HUES48 (cell line): ENCODE results near the gene TBK1.

Experiments
- H3K27ac ChIP-seq: one replicate; pipeline ENCODE4 v1.7.0; 2013; ENCODE audit warnings: low read depth, low read length, inconsistent platforms
- H3K27me3 ChIP-seq: 2 replicates; pipeline ENCODE4 v1.6.1; 2013; ENCODE audit warnings: mild to moderate bottlenecking, low read length; ENCODE audit not compliant: control insufficient read depth, insufficient read depth
- H3K36me3 ChIP-seq: 2 replicates; pipeline ENCODE4 v1.6.1; 2013; ENCODE audit warnings: low read length; ENCODE audit not compliant: control insufficient read depth, insufficient read depth
- H3K4me1 ChIP-seq: 2 replicates; pipeline ENCODE4 v1.6.1; 2013; ENCODE audit warnings: mild to moderate bottlenecking, low read length; ENCODE audit not compliant: control insufficient read depth, insufficient read depth
- H3K4me3 ChIP-seq: 2 replicates; pipeline ENCODE4 v1.5.1; 2013; ENCODE audit warnings: mild to moderate bottlenecking, low read depth, low read length
- H3K9ac ChIP-seq: 2 replicates; pipeline ENCODE4 v1.6.1; 2013; ENCODE audit warnings: mild to moderate bottlenecking, low read depth, low read length, moderate library complexity
- H3K9me3 ChIP-seq: 2 replicates; pipeline ENCODE4 v1.6.1; 2013; ENCODE audit warnings: low read length; ENCODE audit not compliant: control insufficient read depth, insufficient read depth

TBK1 gene

DNA sequence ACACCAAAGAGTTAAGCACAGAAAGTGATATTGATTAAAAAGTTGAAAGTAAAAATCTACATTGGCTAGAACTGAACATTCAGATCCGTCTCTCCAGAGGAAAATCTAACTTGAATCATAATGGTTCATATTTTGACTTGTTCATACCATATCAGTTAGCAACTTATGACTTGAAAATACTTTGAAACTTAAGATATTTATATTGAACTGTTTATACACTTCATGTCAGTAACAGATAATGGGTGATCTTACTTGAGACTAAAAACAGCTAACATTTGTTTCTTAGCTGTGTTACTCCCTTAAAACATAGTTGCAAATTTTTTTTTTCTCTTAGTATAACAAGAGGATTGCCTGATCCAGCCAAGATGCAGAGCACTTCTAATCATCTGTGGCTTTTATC is 3.6 kb downstream of the TBK1 start:
- Histone ChIP-seq H3K9me3 (no peaks in the 10 kb centered on the region), H3K36me3 (peaks cover 30% of the 10 kb centered on the region), H3K27me3 (no peaks in the 10 kb centered on the region), H3K9ac (no peak overlapping the region), H3K27ac (no peak overlapping the region), H3K4me1 (peaks cover 5% of the 10 kb centered on the region), H3K4me3 (no peak overlapping the region)

DNA sequence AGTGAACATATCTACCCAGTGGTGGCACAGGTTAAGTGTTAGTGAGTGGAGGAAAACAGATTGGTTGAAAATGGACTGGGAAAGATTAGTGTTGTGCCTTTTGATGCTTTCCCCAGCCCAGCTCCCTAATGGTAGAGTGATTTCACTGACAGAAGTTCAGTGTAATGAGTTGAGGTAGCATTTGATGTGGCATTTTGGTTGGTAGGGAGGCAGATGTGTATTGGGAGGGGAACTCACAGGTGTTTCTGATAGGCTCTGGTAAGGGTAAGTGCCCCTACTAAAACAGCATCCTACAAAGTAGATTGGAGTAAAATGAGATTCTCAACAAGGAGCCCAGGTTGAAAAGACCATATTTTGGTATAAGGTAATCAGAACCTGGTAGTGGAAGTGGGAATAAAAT is 4.2 kb downstream of the TBK1 start:
- H3K36me3 ChIP-seq = peaks cover 32% of the 10 kb centered on the region
- H3K9me3 ChIP-seq = no peaks in the 10 kb centered on the region
- H3K4me1 ChIP-seq = no peaks in the 10 kb centered on the region; the same call in 1 of the 2 replicates
- H3K9ac ChIP-seq = no peak overlapping the region
- H3K4me3 ChIP-seq = no peak overlapping the region
- H3K27ac ChIP-seq = no peak overlapping the region
- H3K27me3 ChIP-seq = no peaks in the 10 kb centered on the region

DNA sequence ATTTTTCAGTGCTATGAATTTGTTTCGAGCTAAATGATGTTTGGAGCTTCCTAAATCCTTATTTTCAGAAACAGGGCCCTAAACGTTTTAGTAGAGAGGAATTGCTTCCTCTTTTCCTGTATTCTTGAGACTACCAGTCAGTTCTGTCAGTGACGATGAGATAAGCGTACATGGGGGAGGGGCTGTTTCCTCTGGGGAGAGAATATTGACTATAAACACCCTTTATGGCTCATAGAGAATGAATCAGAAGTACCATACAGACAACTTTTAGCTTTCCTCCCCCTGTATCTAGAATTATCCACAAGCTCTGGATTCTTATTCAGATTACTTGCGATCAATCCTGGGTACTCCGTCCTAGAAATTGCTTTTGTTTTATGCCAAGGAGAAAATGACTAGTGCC is 5.1 kb downstream of the TBK1 start:
- Histone ChIP-seq H3K9me3 (no peaks in the 10 kb centered on the region), H3K27ac (no peak overlapping the region), H3K4me3 (no peak overlapping the region), H3K9ac (no peak overlapping the region), H3K27me3 (no peaks in the 10 kb centered on the region), H3K4me1 (no peaks in the 10 kb centered on the region; the same call in 1 of the 2 replicates), H3K36me3 (peaks cover 40% of the 10 kb centered on the region)

DNA sequence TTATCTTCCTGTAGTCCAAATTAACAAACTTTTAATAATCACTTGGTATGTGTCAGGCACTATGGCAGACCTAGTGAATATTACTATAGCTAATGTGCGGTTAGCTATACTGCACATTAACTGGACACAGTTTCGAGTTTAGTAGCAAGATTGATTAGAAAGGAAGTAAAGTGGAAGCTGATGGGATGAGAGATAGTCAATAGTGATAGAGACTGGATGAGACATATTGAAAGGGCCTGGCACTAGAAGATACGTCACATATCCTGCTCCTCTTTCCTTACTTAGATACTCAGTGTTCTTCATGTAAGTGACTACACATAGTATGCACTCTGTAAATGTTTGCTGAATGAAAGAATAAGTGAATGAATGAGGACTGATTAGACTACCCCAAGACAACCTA is 5.5 kb downstream of the TBK1 start:
- no peaks in the 10 kb centered on the region for H3K27me3 ChIP-seq
- no peaks in the 10 kb centered on the region; the same call in 1 of the 2 replicates for H3K4me1 ChIP-seq
- H3K9ac ChIP-seq = no peak overlapping the region
- H3K9me3 ChIP-seq = no peaks in the 10 kb centered on the region
- H3K36me3 ChIP-seq = peaks cover 44% of the 10 kb centered on the region
- H3K27ac ChIP-seq = no peak overlapping the region
- H3K4me3 ChIP-seq = no peak overlapping the region

DNA sequence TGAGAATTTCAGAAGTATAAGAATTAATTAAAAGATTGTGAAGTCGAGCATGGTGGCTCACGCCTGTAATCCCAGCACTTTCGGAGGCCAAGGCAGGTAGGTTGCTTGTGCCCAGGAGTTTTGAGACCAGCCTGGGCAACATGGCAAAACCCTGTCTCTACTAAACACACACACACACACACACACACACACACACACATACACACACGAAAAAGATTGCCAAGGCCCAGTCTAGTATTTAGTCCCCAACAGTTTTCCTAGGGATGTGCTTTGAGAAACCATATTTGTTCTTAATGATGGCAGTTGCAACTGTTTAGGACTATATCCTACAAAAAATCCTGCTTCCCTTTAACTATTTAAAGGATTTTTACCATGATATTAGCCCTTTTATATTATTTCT is 6.0 kb downstream of the TBK1 start:
- H3K36me3 ChIP-seq = peaks cover 44% of the 10 kb centered on the region
- no peaks in the 10 kb centered on the region; the same call in 1 of the 2 replicates for H3K4me1 ChIP-seq
- H3K4me3 ChIP-seq = no peak overlapping the region
- H3K9ac ChIP-seq = no peak overlapping the region
- H3K27me3 ChIP-seq = no peaks in the 10 kb centered on the region
- no peaks in the 10 kb centered on the region for H3K9me3 ChIP-seq
- H3K27ac ChIP-seq = no peak overlapping the region

DNA sequence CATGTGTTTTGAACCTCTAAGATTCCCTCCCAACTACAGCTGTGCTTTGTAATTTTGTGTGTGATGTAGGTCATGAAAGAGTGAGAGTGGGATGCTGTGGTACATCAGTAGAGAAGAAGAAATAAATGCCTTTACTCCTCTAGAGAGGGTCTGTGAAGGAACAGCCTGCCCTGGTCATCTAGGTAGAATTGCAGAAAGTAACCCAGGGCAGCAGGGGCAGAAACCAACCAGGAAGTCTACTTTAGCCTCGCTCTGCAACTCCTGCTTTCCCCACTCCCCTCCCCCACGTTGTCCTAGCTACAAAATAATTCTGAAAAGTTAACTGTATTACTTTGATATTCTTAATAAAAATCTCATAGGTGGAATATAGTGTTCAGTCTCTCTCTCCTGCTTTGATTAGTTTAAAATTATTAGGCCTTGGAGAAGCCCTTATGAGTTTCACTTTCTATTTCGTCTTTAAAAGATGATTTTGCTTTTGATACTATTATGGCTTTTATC is 7.5 kb downstream of the TBK1 start:
- H3K36me3 ChIP-seq = peaks cover 49% of the 10 kb centered on the region
- no peak overlapping the region for H3K27ac ChIP-seq
- no peaks in the 10 kb centered on the region; the same call in 1 of the 2 replicates for H3K4me1 ChIP-seq
- no peak overlapping the region for H3K4me3 ChIP-seq
- no peaks in the 10 kb centered on the region for H3K9me3 ChIP-seq
- no peak overlapping the region for H3K9ac ChIP-seq
- H3K27me3 ChIP-seq = no peaks in the 10 kb centered on the region

DNA sequence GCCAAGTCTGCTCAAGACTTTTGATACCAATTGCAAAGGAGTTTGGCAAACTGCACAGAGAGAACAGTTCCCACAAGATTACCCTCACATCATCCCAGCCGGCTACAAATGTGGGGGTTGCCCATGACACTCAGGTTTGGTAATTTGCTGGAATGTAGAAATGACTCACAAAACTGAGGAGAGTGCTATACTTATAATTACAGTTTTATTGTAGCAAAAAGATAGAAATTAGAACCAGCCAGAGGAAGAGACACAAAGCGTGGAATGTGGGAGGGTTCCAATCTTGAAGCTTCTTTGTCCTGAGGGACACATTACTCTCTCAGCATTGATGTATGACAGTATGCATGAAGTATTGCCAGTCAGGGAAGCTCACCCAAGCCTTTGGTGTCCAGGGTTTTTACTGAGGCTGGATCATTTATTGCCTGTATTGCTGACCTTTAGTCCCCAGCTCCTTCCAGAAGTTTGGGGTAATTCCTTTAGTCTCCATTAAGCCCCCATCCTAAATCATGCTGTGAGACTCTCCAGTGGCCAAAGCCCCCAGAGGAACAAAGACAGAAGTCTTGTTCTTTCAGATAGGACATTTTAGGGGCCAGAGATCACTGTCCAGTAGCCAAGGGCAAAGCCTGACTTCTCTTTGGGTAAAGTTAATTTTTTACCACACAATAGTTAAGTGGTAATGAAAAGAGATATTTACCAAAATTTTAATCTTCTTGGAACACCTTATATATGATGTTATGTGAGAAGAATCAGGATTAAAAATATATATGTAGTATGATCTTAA is 9.9 kb downstream of the TBK1 start:
- Histone ChIP-seq H3K4me1 (no peaks in the 10 kb centered on the region; the same call in 1 of the 2 replicates), H3K36me3 (peaks cover 65% of the 10 kb centered on the region), H3K4me3 (no peak overlapping the region), H3K27me3 (no peaks in the 10 kb centered on the region), H3K9me3 (no peaks in the 10 kb centered on the region), H3K27ac (no peak overlapping the region), H3K9ac (no peak overlapping the region)

DNA sequence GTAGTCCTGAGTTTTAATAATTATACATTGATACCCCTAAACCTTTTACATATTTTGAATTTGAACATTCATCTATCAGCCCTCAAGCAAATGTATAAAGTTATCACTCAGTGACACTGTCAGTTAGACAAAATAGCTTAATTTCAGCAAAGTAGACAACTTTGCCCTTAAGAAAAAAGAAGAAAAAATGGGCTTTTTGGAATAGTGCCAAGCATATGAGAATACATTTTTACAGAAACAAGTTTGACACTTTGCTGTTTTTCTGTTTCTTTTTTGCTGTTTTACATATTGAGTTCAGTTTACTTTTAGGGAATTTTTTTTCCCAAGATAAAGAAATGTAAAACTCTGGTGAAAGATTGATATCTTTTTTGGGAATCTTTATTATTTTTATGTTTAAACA is 14.3 kb downstream of the TBK1 start:
- Histone ChIP-seq H3K36me3 (peaks cover 82% of the 10 kb centered on the region), H3K4me3 (no peak overlapping the region), H3K27me3 (no peaks in the 10 kb centered on the region), H3K9ac (no peak overlapping the region), H3K9me3 (no peaks in the 10 kb centered on the region), H3K27ac (no peak overlapping the region), H3K4me1 (no peaks in the 10 kb centered on the region)

DNA sequence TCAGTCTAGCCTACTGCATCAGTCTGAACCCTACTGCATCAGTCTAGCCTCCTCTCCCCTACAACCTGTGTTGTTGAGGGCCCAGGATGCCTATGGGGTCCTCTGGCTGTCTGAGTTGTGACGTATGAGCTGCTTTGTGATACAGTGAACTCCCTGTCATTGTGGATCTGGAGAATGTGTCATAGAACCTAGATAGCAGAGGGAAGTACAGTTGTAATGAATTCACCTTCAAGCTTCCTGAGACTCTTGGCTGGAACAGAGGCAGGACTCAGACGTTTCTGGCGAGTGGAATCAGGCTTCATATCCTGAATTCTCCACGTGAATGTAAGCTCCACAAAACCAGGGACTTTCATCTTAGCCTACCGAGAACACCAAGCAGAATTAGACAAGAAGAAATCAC is 17.0 kb downstream of the TBK1 start:
- Histone ChIP-seq H3K36me3 (peaks cover 80% of the 10 kb centered on the region), H3K4me3 (no peak overlapping the region), H3K4me1 (no peaks in the 10 kb centered on the region), H3K9me3 (no peaks in the 10 kb centered on the region), H3K27ac (no peak overlapping the region), H3K27me3 (no peaks in the 10 kb centered on the region), H3K9ac (no peak overlapping the region)

DNA sequence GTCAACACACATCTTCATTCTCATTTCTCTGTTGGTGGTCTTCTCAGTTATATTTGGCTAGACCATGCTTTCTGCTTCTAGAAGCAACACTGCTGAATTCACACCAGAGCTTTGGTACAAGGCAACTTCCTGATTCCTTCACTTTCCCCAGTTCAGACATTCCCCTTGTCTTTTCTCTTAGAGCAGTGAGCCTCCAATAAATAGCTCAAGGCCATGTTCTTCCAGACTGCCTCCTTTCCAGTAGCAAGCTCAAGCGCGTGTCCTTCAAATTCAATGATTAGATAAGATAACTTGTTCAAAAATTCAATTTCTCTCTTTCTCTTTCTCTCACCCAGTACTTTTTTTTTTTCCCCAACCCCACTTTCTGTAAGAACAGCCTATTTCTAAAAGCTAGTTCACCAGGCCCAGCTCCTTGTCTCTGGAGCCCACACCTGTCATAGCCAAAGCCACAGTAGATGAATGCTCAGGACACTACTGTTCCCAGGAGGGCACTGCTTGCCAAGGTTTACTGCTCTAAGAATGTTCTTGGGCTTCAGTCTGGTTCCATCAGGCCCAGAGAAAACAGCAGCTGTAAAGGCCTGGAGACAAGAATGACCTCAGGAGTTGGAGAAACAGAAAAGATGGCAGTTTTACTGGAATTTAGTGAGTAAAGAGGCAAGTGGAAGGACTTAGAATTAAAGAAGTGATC is 17.7 kb downstream of the TBK1 start:
- Histone ChIP-seq H3K9ac (no peak overlapping the region), H3K36me3 (peaks cover 80% of the 10 kb centered on the region), H3K9me3 (peaks cover 2% of the 10 kb centered on the region; the same call in 1 of the 2 replicates), H3K4me1 (no peaks in the 10 kb centered on the region), H3K27ac (no peak overlapping the region), H3K27me3 (no peaks in the 10 kb centered on the region), H3K4me3 (no peak overlapping the region)

DNA sequence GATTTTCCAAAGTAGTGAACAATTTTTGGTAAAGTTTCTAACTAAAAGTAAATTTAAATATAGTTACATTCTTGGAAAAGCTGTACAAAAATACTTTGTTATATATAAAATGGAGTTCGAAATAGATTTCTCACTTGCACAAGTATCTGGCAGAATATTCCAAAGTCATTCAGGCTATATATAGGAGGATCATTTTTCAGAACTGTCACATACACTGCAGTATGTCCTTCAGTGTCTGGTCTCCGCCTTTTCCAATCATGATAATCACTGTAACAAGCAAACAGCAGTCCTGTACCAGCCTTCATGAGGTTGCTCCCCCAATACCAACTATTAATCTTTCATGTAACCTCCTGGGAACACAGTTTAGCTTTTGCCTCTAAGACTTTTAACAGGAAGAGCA is 18.6 kb downstream of the TBK1 start:
- Histone ChIP-seq H3K36me3 (peaks cover 80% of the 10 kb centered on the region), H3K9ac (no peak overlapping the region), H3K27me3 (no peaks in the 10 kb centered on the region), H3K9me3 (peaks cover 4% of the 10 kb centered on the region; the same call in 1 of the 2 replicates), H3K4me3 (no peak overlapping the region), H3K4me1 (no peaks in the 10 kb centered on the region), H3K27ac (no peak overlapping the region)
